Measurements from ENCODE around the gene IKZF1.

GRCh38 chr7:50295133-50295532 lies 9.4 kb upstream of the IKZF1 start:
- TF ChIP-seq EZH2 (IDR thresholded peaks at IDR 0.05) (no peak), POLR2AphosphoS5 (IDR thresholded peaks at IDR 0.05; ENCODE audit: borderline replicate concordance, low read depth, low read length) (no peak), FOXP2 (optimal IDR thresholded peaks at IDR 0.05; ENCODE audit: control extremely low read depth, extremely low read length, insufficient read depth) (no peak)
